Measurements from ENCODE around the gene STAT6. TPM values are rescaled to one million over a fixed set of nuclear protein-coding genes. Genes with fewer than 3 reads are reported as not detected.

The STAT6 gene
- total RNA-seq, 1 experiment from 2014 or later = 44.2 TPM

DNA sequence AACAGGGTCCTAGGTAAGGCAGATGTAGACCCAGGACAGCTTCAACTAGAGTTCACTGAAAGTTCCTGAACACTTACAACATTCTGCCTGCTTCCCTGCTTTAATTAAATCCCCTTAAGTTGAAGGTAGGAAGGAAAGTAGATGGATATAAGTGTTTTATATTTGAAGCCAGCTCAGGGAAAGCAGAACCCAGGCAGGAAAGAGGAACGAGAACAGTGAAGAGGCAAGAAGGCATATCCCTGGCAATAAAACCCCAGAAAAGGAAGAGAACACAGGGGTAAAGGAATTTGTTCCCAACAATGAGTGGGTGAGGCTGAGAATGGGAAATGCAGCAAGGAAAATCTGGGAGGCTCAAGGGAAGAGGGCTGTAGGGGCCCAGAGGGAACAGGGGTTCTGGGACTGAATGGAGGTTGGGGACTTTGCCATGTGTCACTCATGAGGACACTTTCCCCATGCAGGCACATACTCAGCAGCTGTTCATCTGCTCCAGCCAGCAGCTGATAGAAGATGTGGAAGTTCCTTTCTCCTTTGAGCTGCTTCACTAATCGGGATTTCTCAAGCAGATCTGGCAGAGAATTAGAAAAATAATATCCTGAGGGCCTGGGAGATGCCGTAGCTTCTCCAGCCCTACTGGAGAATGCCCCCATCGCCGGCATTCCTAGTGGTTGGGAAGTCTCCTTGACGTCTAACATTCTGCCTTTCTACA lies 64.9 kb downstream of the STAT6 start:
- Mint-ChIP-seq H3K9me3 (ENCODE audit: unreplicated experiment) (no peaks in the 10 kb centered on the region), H3K4me3 (ENCODE audit: unreplicated experiment) (no peak overlapping the region), H3K27ac (ENCODE audit: unreplicated experiment) (no peak overlapping the region), H3K4me1 (ENCODE audit: low read depth, unreplicated experiment) (peaks cover 28% of the 10 kb centered on the region), H3K36me3 (ENCODE audit: insufficient read depth, unreplicated experiment) (no peaks in the 10 kb centered on the region), H3K27me3 (ENCODE audit: insufficient read depth, unreplicated experiment) (no peaks in the 10 kb centered on the region)
- Histone ChIP-seq H3K4me1 (peaks cover 22% of the 10 kb centered on the region), H3K36me3 (ENCODE audit: control insufficient read depth, insufficient read depth, low read length) (peaks cover 5% of the 10 kb centered on the region; the same call in 1 of the 2 replicates), H3K9me3 (no peaks in the 10 kb centered on the region), H3K27me3 (replicated peaks; ENCODE audit: control insufficient read depth, insufficient read depth, low read length) (no peaks in the 10 kb centered on the region), H3K4me3 (ENCODE audit: low read depth, low read length) (no peak overlapping the region)
- no TSS peak for BruUV-seq (replicated peaks)
- POLR2A ChIA-PET = no interaction called here
- CTCF ChIA-PET = interaction anchor here (0.9 to 1.3 kb wide), 2 partner anchors 38 to 66 kb away, joined by 3 to 5 read pairs; no protein-coding TSS in a partner anchor
- no peak for DNase-seq
- TF ChIP-seq, protein P1, sequence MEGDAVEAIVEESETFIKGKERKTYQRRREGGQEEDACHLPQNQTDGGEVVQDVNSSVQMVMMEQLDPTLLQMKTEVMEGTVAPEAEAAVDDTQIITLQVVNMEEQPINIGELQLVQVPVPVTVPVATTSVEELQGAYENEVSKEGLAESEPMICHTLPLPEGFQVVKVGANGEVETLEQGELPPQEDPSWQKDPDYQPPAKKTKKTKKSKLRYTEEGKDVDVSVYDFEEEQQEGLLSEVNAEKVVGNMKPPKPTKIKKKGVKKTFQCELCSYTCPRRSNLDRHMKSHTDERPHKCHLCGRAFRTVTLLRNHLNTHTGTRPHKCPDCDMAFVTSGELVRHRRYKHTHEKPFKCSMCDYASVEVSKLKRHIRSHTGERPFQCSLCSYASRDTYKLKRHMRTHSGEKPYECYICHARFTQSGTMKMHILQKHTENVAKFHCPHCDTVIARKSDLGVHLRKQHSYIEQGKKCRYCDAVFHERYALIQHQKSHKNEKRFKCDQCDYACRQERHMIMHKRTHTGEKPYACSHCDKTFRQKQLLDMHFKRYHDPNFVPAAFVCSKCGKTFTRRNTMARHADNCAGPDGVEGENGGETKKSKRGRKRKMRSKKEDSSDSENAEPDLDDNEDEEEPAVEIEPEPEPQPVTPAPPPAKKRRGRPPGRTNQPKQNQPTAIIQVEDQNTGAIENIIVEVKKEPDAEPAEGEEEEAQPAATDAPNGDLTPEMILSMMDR (IDR thresholded peaks at IDR 0.05; ENCODE audit: insufficient read depth in 1 of 2, low read depth in 1 of 2, low read length in 1 of 2, severe bottlenecking in 1 of 2, unreplicated experiment in 1 of 2) = no peak
- intact Hi-C loops (cut with micrococcal nuclease; ENCODE audit: unreplicated experiment) = no loop called here

Other genes with a start within 250 kb of the STAT6 start
- gene SDR9C7, start 177.0 kb downstream of the STAT6 start, total RNA-seq (2022) = not detected in 2 replicates
- 0.39 and 0.53 TPM in 2 replicates for gene RDH16, start 153.8 kb downstream of the STAT6 start, total RNA-seq (2022)
- gene ZBTB39, start 104.8 kb downstream of the STAT6 start, total RNA-seq (2022) = 12.2 and 12.8 TPM in 2 replicates
- gene TAC3, start 94.8 kb downstream of the STAT6 start, total RNA-seq (2022) = 1.6 and 3.1 TPM in 2 replicates
- 9.3 and 11.9 TPM in 2 replicates for gene MYO1A, start 61.2 kb downstream of the STAT6 start, total RNA-seq (2022)
- 38.3 and 40.1 TPM in 2 replicates for gene NEMP1, start 32.6 kb downstream of the STAT6 start, total RNA-seq (2022)
- gene NAB2, start 22.2 kb downstream of the STAT6 start, total RNA-seq (2022) = 15.7 and 16.4 TPM in 2 replicates
- 106 and 111 TPM in 2 replicates for gene LRP1, start 17.1 kb upstream of the STAT6 start, total RNA-seq (2022)
- gene LRP1-AS, start 36.3 kb upstream of the STAT6 start, total RNA-seq (2022) = not detected in 2 replicates
- 10.0 and 10.6 TPM in 2 replicates for gene NXPH4, start 105.4 kb upstream of the STAT6 start, total RNA-seq (2022)
- gene SHMT2, start 118.3 kb upstream of the STAT6 start, total RNA-seq (2022) = 387 and 466 TPM in 2 replicates
- 0.70 and 1.3 TPM in 2 replicates for gene STAC3, start 139.8 kb upstream of the STAT6 start, total RNA-seq (2022)